DMS53 treated with DMSO at 0.1 percent for 48 hours (cell line): ENCODE measurements around the gene SRGAP2B.
"Not testable (repeated sequence)": the region's sequence is repeated elsewhere in the genome, so short reads cannot be mapped to it uniquely, and the experiment has no call there.

Experiments
- DNase-seq: peaks from one replicate; lab custom pipeline; 2025; ENCODE audit not compliant: unreplicated experiment; lab: John Stamatoyannopoulos, UW

SRGAP2B gene

DNA sequence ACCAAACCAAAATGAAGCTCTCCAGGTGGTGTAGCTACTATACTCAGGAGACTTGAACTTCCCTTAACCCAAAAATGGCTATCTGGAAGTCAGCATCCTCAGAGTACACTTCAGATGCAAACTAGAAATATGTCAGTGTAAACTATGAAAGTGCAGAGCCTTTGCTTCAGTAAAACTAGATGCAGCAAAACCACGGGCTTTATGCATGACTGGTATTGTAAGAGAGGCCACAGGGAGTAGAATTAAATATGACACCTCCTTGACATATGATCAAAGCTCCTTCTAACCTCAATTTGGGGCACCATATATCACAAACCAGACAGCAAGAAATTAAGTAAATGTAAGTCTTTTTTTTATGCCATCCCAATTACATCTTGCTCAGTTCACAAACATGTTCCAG, 47.6 kb downstream of the SRGAP2B start:
- not testable (repeated sequence) for DNase-seq

DNA sequence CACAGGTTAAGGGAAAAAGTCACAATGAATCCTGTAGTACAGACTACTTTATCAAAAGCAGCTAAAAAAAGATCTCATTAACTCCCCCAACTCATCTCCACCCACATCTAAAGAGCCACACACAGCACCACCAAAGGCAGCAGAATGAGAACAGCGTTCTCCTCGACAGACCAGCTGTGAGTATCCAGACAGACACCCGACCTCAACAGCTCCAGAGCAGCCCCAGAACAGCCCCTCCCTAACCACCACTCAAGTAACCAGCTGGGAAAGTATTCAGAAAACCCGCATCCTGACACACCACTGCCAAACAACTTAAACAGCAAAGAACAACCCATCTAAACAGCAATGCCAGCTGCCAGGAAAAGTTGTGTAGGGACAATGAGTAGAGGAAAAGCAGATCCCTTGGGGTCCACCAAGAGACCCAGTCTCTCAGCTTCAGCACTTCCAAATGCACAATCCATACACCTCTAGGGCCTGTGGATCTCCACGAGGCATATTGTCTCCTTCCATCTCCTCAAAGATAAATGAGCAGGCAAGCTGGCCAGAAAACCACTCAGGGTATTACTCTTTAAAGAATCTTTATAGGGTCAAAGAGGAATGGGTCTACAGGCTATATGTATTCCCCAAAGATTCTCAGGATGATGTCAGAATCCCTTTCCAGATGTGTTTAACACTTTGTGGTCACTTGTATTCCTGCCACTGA, 49.4 kb downstream of the SRGAP2B start:
- not testable (repeated sequence) for DNase-seq

DNA sequence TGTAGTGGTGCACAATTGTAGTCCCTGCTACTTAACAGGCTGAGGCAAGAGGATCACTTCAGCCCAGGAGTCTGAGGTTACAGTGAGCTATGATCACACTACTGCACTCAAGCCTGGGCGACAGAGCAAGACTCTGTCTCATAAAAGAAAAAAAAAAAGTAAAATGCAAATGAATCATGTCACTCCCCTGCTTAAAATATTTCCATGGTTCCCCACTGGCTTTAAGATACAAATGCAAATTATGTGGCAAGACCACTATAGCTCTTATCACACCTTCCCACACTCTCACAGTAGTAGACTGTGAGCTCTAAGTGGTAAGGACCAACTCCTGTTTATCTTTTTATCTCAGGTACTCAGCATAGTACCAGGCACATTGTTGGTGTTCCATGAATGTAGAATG, 53.6 kb downstream of the SRGAP2B start:
- DNase-seq: not testable (repeated sequence)

DNA sequence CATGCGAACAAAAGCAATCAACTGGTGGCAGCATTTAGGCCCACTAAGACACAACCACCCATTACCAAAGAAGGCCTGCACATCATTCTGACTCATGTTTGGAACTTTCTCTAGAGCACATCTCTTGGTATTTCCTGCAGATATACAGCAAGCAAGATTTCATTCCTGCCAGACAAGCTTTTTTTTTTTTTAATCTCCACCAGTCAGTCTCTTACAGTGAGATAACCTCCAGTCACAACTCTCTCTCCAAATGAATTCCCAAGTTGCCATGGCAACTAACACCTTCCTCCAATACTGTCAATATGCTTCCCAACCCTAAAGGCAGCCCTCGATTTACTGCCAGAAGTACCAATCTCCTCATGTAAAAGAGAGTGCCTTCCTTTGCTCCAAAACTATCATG, 59.1 kb downstream of the SRGAP2B start:
- not testable (repeated sequence) for DNase-seq

DNA sequence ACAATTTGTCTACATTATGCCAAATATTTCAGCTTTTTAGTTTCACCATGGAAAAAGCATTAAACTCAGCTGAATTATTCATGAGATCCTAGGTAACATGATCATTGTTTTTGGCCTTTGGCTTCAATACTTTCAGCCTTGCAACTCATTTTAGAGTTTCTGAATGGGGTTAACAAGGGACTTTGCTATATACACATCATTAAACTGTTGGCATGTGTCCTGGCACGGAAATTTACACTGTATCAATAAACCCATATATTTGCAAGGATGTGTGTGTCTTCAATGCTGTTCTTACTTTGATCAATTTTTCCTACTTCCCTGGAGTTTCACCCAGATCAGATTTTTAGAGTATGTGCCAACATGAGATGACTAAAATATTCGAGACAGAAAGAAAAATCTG, 61.6 kb downstream of the SRGAP2B start:
- not testable (repeated sequence) for DNase-seq

DNA sequence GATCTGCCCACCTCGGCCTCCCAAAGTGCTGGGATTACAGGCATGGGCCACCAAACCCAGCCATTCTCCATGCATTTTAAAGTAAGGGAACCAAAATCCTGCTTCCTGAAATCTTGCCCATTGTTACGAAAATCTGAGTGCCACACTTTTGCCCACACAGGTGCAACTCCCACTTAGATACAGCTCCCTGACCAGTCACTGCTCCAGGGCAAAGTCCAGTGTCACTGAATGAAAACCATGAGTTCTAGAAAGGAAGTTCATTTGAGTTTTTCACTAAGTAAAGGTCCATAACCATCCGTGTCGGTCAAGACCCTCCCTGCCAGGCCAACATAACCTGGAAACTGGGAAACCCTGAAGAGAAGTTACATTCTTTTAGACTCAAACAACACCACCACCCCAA, 67.9 kb downstream of the SRGAP2B start:
- DNase-seq: not testable (repeated sequence)

DNA sequence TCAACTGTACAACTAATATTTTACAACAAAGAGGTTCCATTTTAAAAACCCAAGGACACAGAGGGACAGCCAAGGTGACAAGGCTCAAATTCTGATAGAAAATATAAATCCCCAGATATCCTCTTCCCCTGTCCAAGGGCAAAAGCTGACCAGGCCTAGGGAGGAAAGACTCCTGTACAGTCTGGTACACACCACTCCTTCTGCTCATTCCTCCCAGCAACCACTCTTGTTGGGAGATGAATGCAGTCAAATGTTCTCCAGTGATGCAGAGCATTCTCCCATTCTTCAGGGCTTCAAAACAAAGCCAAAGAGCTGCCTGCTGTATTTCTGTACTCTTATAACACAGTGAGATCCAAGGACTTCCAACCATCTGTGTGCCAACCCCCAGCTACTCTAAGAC, 69.8 kb downstream of the SRGAP2B start:
- not testable (repeated sequence) for DNase-seq

DNA sequence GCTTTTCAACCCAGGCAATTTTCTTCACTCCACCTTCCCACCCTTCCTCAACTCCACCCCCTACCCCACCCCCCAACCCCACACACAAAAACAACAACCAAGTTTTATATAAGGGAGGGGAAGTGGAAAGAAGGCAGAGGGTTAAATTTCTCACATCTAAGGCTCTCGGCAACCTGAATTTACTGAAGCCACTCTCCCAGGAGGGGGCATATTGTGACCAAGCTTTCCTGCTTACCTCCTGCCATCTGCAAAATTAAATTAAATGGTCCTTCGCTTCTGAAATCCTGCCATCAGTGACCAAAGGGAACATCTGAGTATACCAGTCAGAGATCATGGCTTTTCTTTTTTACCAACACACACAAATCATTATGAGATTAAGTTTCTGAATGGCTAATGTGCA, 72.9 kb downstream of the SRGAP2B start:
- DNase-seq: not testable (repeated sequence)

DNA sequence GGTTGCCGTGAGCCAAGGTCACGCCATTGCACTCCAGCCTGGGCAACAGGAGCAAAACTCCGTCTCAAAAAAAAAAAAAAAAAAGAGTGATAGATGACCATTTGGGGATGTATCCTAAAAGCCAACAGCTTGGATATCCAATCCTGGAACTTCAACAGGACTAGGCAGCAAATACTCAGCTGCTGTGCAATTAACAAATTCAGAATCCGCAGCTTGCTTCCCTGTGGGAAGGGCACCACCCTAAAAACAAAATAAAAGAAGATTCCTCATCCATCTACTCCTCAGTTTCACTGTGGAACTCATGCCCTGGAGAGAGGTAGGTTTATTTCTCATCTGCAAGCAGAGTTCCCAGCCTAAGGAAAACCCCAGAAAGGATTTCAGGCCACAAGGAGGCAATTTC, 73.4 kb downstream of the SRGAP2B start:
- not testable (repeated sequence) for DNase-seq

DNA sequence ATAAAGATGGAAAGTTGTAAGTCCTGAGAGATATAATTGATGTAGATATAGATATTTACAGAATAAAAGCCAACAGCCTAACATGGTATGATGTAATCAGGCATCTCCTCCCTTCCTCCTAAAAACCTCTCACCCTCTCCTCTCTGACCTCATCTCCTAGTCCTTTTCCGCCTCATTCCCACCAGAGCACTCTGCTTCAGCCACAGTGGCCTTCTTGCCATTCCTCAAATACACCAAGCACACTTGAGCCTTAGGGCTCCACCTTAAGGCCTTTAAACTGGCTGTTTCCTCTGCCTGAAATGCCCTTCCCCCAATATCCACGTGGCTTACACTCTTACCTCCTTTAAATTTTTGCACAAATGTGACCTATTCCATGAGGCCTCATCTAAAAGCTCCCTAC, 75.4 kb downstream of the SRGAP2B start:
- DNase-seq: not testable (repeated sequence)

DNA sequence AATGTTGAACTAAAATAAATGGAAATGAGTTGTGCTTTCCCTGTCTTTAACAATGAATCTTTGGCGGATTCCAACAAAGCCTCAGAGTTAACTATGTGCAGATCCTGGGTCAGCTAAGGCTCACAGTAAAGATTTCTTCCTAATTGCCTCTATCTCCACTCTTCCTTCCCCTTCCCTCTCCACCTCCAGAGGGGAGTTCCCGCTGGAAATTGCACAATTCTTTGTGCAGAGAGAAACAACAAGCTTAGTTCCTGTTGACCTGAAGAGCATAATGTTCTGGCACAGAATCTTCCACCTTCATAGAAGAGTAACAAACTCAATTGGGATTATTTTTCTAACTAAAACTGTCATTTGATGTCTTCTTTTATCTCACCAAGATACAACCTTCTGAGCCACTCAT, 77.4 kb downstream of the SRGAP2B start:
- not testable (repeated sequence) for DNase-seq

DNA sequence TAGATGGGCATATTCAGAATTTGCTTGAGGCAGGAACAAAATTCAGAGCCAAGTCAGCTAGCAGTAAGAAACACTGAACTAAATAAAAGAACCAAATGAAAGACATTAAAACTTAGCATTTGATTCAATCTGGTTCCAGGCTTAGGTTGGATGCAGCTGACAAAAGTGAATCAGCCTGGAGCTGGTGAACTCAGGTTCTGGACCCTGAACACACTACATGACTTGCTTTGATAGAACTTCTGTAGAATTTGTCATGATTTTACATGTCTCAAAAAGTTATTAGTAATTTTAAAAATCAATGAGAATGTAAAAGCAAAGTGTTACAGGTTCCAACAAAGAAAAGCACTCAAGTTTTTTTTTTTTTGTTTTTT, 78.7 kb downstream of the SRGAP2B start:
- not testable (repeated sequence) for DNase-seq

DNA sequence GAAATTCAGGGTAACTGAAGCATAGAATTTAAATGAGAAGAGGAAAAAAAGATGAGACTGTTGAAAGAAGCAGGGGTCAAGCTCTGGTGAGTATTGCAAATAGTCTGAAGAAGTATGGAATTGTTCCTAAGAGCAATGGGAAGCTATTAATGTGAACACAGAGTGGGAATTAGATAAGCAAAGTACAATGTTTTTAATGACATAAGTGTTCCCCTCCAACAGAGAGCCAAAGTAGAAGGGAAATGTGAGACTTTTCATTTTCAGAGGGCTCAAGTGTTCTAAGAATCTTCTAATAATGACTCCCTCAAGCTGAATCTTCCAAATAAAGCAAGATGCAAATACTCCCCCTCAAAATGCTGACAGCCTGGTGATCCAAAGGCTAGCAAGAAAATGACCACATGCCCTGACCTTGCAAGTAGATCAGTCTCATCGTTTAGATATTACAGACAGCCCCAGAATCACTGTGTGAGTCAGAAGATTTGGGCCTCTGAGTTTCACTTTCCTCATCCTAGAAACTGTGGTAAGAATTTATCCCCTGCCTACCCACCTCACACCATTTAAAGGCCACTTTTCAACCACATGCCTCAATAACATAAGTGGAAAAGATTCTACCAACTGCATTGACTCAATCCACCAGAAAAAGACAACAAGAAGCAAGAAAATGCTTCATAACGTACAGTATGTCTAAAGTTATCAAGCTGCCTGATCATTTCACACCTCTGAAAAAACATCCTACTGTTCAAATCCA, 79.2 kb downstream of the SRGAP2B start:
- not testable (repeated sequence) for DNase-seq

DNA sequence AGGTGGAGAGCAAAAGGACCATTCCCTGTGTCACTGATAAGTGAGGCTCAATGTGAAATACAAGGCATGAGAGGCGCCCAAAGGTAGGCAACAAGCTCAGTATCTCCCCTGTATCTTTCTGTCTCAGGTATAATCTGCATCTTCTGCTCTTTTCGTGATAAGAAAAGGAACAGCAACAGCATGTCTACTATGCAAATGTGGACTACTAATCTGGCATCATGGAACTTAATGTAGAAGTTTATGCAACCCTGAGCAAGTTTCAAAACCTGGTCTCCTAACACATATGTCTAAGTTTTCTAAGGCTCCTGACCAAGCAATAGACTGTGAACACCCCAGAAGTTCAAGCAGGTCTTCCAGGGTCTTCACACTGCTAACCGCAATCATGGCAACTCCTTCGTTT, 81.8 kb downstream of the SRGAP2B start:
- not testable (repeated sequence) for DNase-seq

DNA sequence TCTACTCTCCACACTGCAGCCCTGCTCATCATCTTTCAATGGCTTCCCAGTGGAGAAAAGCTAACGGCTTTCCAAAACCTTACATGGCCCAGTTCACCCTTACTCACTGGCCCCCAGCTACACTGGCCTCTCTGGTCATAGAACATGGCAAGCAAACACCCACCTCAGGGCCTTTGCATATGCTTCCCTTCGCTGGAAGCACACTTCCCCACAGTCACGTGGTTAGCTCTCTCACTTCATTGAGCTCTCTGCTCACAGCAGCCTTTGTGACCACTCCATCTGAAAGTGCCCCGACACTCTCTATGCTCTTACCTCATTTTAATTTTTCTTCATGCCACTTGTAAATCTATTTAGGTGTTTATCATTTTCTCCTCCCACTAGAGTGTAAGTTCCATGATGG, 83.3 kb downstream of the SRGAP2B start:
- not testable (repeated sequence) for DNase-seq

DNA sequence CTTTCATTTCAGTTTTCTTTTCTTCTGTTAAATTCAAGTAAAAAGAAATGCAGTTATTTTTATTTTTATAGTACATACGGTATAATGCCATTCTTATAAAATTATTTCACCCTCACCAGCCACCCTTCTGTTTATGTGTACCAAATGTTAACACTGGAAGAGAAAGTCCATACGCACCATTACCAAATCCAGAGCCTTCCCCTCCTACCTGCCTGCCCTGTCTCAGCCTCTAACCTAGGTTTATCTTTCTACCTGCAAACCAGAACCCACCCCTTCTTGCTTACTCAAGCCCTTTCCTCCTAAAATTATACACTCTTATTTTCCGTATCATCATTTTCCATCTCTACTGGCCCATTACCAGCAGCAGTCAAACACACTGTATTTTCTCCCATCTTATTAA, 84.5 kb downstream of the SRGAP2B start:
- DNase-seq: not testable (repeated sequence)

DNA sequence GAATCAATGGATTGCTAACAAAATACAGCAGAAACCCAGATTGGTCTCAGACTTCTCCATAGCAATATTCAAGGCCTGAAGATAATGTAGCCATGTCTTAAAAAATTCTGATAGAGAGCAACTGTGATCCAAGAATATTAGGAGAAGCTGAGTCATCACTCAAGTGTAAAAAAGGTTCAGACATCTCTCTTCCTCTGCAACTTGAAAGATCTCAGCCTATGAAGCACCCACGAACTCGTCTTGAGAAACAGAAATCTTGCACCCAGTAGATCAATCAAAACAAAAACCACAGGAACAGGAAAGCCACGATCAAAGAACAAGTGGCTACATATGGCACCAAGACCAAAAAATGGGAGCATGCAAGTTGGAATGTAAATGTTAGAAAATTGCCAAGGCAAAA, 85.2 kb downstream of the SRGAP2B start:
- DNase-seq: not testable (repeated sequence)

DNA sequence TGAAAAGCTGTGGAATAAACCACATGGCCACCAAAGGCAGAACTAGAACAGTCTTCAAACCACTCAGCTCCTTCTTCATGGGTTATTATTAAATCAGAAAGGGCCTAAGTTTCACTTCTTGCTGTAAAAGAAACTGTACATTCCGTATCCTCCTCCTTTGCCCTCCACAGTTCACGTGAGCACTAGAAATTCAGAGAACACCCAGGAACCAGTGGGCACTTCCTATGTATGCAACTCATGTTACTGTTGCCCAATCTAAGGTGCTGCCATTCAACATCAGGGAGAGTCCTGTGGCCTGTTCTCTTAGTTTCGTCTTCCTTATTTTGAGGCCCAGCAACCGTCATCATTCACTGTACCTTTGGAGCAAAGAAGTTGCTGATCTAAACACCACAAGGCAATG, 86.7 kb downstream of the SRGAP2B start:
- not testable (repeated sequence) for DNase-seq

DNA sequence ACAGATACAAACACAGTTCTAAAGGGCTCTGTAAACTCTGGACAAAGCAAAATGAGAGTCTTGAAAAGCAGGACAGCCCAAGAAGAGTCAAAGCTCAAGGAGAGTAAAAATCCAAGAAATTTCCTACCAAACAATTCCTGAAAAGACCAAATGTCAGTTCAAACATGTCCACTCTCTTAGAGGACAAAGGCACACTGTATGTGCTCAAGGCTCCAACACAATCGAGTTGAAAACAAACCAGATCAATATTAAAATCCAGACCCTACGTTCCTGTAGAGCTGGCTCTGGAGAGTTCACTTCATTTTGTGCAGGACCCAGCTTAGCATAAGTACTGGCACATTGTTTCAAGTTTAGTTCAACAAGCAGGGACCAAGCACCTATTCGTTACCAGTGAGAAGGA, 90.0 kb downstream of the SRGAP2B start:
- not testable (repeated sequence) for DNase-seq

DNA sequence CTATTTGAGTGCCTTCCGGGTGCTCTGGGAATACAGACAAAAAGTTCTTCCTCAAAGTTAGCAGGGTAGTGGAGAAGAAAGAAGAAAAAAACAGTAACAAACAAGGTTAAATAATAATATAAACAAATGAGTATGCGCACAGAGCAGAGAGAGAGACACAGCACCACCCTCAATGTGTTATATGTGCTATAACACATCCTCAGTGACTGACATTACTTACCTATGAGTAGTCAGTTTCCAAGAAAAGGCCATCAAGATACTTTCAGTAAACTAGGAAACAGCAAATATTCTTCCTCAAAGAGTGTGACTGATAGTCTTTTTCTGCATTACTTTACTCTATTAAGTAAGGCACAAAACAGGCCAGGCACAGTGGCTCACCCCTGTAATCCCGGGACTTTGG, 93.7 kb downstream of the SRGAP2B start:
- not testable (repeated sequence) for DNase-seq

DNA sequence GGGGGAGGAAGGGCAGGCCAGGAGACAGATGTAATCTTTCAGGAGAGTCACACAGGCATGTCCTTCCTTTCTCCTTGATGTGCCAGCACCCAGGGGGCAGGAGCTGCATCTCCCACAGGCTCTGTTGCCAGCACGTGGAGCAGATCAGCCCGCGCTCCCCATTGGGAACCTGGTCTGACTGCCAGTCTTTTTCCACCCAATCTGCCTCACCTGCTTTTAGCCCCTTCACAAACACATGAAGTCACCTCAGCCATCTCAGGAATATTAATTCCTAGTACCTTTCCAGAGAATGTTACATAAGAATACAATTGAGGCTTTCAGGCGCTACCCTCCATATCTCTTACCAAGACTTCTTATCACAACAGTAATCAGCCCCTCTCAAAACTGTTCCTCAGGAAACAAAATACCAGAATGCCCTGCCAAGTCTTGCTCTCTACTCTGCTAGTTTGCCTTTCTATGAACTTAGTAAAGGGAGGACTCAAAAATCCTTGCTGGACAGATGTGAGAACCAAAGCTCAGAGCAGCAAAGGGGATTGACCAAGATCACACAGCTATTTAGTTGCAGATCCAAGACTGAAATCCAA, 94.3 kb downstream of the SRGAP2B start:
- DNase-seq: not testable (repeated sequence)
